ENCODE data around the gene AHR. TPM values are rescaled to one million over a fixed set of nuclear protein-coding genes. Genes with fewer than 3 reads are reported as not detected.

Gene AHR
- polyA plus RNA-seq, 1 experiment: 5.9 TPM

DNA sequence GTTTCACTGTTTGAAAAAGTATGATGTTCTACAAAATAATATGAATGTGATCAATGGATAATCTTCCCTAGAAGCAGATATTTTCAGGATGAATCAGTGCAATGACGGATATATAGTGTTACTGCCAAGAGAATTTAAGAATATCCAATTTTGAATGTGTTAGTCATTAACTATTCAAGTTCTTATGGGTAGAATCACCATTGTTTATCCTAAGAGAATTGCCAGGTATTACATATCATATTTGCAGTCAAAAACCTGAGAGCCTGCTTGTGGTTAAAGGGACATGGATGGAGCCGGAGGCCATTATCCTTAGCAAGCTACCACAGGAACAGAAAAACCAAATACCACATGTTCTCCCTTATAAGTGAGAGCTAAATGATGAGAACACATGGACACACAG, 26.9 kb downstream of the AHR start:
- no peak overlapping the region for H3K4me3 ChIP-seq (ENCODE audit: low read depth, low read length)
- TF ChIP-seq CTCF (IDR thresholded peaks at IDR 0.05; ENCODE audit: insufficient read depth, low read depth, low read length): no peak
- ChIA-PET POLR2A (no interaction called here), CTCF (interaction anchor here (0.6 kb wide), 1 partner anchor 23 kb away, joined by 4 read pairs; no protein-coding TSS in a partner anchor)
- H3K27me3 ChIP-seq (ENCODE audit: control insufficient read depth, insufficient read depth, low read length): no peaks in the 10 kb centered on the region
- H3K36me3 ChIP-seq (ENCODE audit: control insufficient read depth, insufficient read depth, low read length): 0 out of 2 replicates have a peak, but pooled peaks cover 1% of the 10 kb centered on the region
- DNase-seq (ENCODE audit: low read depth): no peak

DNA sequence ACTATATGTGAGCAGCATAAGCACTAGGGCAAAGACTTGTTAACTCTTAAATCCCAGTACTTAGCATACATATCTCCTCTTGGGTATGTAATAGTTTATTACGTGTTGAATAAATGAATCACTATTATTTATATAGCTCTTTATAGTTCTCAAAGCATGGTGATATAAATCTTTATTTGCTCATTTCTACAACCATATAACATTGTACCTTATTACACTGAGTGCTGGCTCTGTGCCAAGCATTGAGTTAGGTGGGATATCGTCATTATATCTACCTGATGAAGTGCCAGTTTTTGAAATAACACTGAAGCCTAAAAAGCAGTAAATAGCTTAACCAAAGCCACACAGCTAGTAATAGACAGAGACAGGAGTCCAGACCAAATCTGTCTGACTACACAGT, 27.9 kb downstream of the AHR start:
- Histone ChIP-seq H3K27me3 (ENCODE audit: control insufficient read depth, insufficient read depth, low read length) (no peaks in the 10 kb centered on the region), H3K36me3 (ENCODE audit: control insufficient read depth, insufficient read depth, low read length) (0 out of 2 replicates have a peak, but pooled peaks cover 1% of the 10 kb centered on the region), H3K4me3 (ENCODE audit: low read depth, low read length) (no peak overlapping the region)
- POLR2A ChIA-PET: no interaction called here
- no peak for TF ChIP-seq CTCF (IDR thresholded peaks at IDR 0.05; ENCODE audit: insufficient read depth, low read depth, low read length)
- DNase-seq (ENCODE audit: low read depth): no peak
- CTCF ChIA-PET: no interaction called here

DNA sequence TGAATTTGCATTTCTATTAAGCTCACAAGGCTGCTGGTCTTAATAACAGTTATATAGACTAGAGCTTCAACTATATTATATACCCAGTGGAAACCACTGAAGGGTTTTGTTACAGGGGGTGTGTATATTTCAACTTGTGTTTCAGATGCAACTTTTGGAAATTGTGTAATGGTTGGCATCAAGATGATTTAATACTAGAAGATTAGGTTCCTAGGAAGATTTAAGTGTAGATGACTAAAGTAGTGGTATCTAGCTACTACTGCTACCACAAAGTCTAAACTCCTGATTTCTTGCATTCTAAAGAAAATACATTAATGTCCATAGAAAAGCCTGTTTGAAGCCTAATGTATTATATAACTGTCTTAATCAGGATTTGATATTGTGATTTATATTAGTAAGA, 30.2 kb downstream of the AHR start:
- no peak for TF ChIP-seq CTCF (IDR thresholded peaks at IDR 0.05; ENCODE audit: insufficient read depth, low read depth, low read length)
- H3K4me3 ChIP-seq (ENCODE audit: low read depth, low read length): no peak overlapping the region
- CTCF ChIA-PET: no interaction called here
- H3K27me3 ChIP-seq (ENCODE audit: control insufficient read depth, insufficient read depth, low read length): no peaks in the 10 kb centered on the region
- POLR2A ChIA-PET: no interaction called here
- DNase-seq (ENCODE audit: low read depth): no peak
- H3K36me3 ChIP-seq (ENCODE audit: control insufficient read depth, insufficient read depth, low read length): 0 out of 2 replicates have a peak, but pooled peaks cover 1% of the 10 kb centered on the region

DNA sequence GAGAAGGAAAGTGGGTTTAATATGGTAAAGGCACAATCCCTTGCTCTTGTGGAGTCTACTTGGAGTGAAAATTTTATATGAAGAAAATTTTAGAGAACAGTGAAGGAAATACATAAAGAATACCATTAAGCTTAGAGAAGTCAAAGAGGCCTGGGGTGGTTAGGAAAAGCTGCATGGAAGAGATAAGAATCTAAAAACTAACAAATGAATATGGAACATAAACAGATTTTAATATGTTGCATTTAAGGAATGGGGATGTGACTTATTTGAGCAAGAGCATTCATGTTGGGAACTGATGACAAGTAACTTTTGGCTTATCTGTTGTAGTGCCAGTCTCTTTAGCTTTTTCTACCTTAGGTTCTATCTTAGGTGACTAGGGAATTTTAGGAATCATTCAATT, 31.0 kb downstream of the AHR start:
- ChIA-PET CTCF (interaction anchor here (0.7 kb wide), 1 partner anchor 310 kb away, joined by 3 read pairs; no protein-coding TSS in a partner anchor), POLR2A (no interaction called here)
- H3K36me3 ChIP-seq (ENCODE audit: control insufficient read depth, insufficient read depth, low read length): 0 out of 2 replicates have a peak, but pooled peaks cover 1% of the 10 kb centered on the region
- no peak for TF ChIP-seq CTCF (IDR thresholded peaks at IDR 0.05; ENCODE audit: insufficient read depth, low read depth, low read length)
- no peaks in the 10 kb centered on the region for H3K27me3 ChIP-seq (ENCODE audit: control insufficient read depth, insufficient read depth, low read length)
- DNase-seq (ENCODE audit: low read depth): no peak
- H3K4me3 ChIP-seq (ENCODE audit: low read depth, low read length): no peak overlapping the region

- POLR2A ChIA-PET: no interaction called here
- CTCF ChIA-PET: interaction anchor here (0.6 to 0.9 kb wide), 3 partner anchors 34 to 349 kb away, joined by 3 read pairs; no protein-coding TSS in a partner anchor
- Histone ChIP-seq H3K4me3 (ENCODE audit: low read depth, low read length) (no peak overlapping the region), H3K27me3 (ENCODE audit: control insufficient read depth, insufficient read depth, low read length) (no peaks in the 10 kb centered on the region), H3K36me3 (ENCODE audit: control insufficient read depth, insufficient read depth, low read length) (0 out of 2 replicates have a peak, but pooled peaks cover 1% of the 10 kb centered on the region)
- TF ChIP-seq CTCF (IDR thresholded peaks at IDR 0.05; ENCODE audit: insufficient read depth, low read depth, low read length): no peak
- no peak for DNase-seq (ENCODE audit: low read depth)
Observed at GRCh38 chr7:17331891-17332501, 33.5 kb downstream of the AHR start.
